H1 (cell line): ENCODE results near the gene MR1. TPM values are rescaled to one million over a fixed set of nuclear protein-coding genes. Genes with fewer than 3 reads are reported as not detected.

Experiments used
- BRCA1 ChIP-seq: IDR thresholded peaks from 2 replicates; pipeline ENCODE4 v1.6.1; 2012; ENCODE audit warnings: low read depth, low read length, improper control_type of control experiment
- CHD7 ChIP-seq: fragments of 300-600 bp; sonication (generic); IDR thresholded peaks from 2 replicates; pipeline ENCODE4 v1.7.1; 2012; ENCODE audit warnings: low read length, moderate library complexity, mild to moderate bottlenecking, inconsistent platforms; ENCODE audit not compliant: insufficient replicate concordance
- NANOG ChIP-seq: IDR thresholded peaks from 2 replicates; pipeline ENCODE4 v1.6.1; 2011; ENCODE audit warnings: low read length, low read depth, mild to moderate bottlenecking, inconsistent platforms; ENCODE audit not compliant: insufficient read depth, poor library complexity, severe bottlenecking
- TCF12 ChIP-seq: IDR thresholded peaks from 2 replicates; pipeline ENCODE4 v1.6.1; 2011; ENCODE audit warnings: low read depth, mild to moderate bottlenecking, low read length
- YY1 ChIP-seq: IDR thresholded peaks from 2 replicates; pipeline ENCODE4 v1.6.1; 2011; ENCODE audit warnings: low read depth, mild to moderate bottlenecking, low read length
- polyA plus RNA-seq, 7 experiments: library from polyadenylated mRNA; depleted of rRNA in 3 of 7; stranded (reverse) in 5 of 7; unstranded in 2 of 7; fragments of >200 nt in 5 of 7; fragments of 200-250 nt in 2 of 7; gene quantifications; 1 replicate in 5 of 7; 2 replicates in 1 of 7; 4 replicates in 1 of 7; pipeline versions ENCODE4 v1.2.1 to v1.2.3, GENCODE V29; 2011 to 2013; ENCODE audit warnings: missing spikeins in 2 of 7, mixed read lengths in 2 of 7
- total RNA-seq: library from RNA; stranded (reverse); fragmentation: NEBNext Ultra II Directional; extraction: Animal tissue kit (Norgen Biotek cat#: 25700); gene quantifications from 2 replicates; pipeline ENCODE4 v1.2.1, GENCODE V29; 2021

MR1 gene
- total and polyA plus RNA-seq, 2 of the 8 experiments (the other 6 are each of a cell fraction or from before 2014, with no cell fraction given): 0.09 TPM; not detected in 1

- TF ChIP-seq CHD7: no peak
- no peak for TF ChIP-seq TCF12
- no peak for TF ChIP-seq BRCA1
- TF ChIP-seq NANOG: no peak
- TF ChIP-seq YY1: no peak
These were observed 21.5 kb upstream of the MR1 start (continued) for GRCh38 chr1:181012203-181012745.
